NB4 (cell line): ENCODE results near the gene TMEM72.
A peak's percentile ranks its signal among the peaks of the same experiment; 100 is the strongest.

Experiments used
- DNase-seq: peaks from one replicate; pipeline ENCODE4 v3.0.0; 2010; ENCODE audit warnings: low read depth
- H3K4me3 ChIP-seq: one replicate; pipeline ENCODE4 v1.5.1; 2011; ENCODE audit warnings: mild to moderate bottlenecking, low read depth, low read length, moderate library complexity
- CTCF ChIP-seq: IDR thresholded peaks from one replicate; pipeline ENCODE4 v1.5.1; 2012; ENCODE audit warnings: low read depth, low read length
- MAX ChIP-seq: IDR thresholded peaks from 2 replicates; pipeline ENCODE4 v1.6.1; 2011; ENCODE audit warnings: low read depth, low read length
- MYC ChIP-seq: IDR thresholded peaks from 2 replicates; pipeline ENCODE4 v1.6.1; 2011; ENCODE audit warnings: low read depth, low read length
- POLR2A ChIP-seq: IDR thresholded peaks from 2 replicates; pipeline ENCODE4 v1.6.1; 2011; ENCODE audit warnings: mild to moderate bottlenecking; ENCODE audit not compliant: insufficient read length; ENCODE audit errors: extremely low read depth

TMEM72 gene

GRCh38 chr10:44933451-44934321 is 22.5 kb downstream of the TMEM72 start:
- TF ChIP-seq CTCF: no peak
- H3K4me3 ChIP-seq: no peak overlapping the region
- DNase-seq: no peak

GRCh38 chr10:44934416-44935200 is 23.5 kb downstream of the TMEM72 start:
- no peak for DNase-seq
- TF ChIP-seq CTCF (no peak), MYC (no peak), POLR2A (no peak), MAX (no peak)
- H3K4me3 ChIP-seq: no peak overlapping the region

GRCh38 chr10:44935201-44935965 is 24.2 kb downstream of the TMEM72 start:
- DNase-seq: no peak
- H3K4me3 ChIP-seq: no peak overlapping the region
- TF ChIP-seq POLR2A (no peak), MYC (no peak), CTCF (no peak), MAX (no peak)

- no peak overlapping the region for H3K4me3 ChIP-seq
- DNase-seq: peak; percentile 68
- TF ChIP-seq MAX (no peak), MYC (no peak), POLR2A (no peak), CTCF (no peak)
Measured at GRCh38 chr10:44935966-44936295, 24.8 kb downstream of the TMEM72 start.

GRCh38 chr10:44936314-44936975 is 25.3 kb downstream of the TMEM72 start:
- H3K4me3 ChIP-seq: no peak overlapping the region
- no peak for DNase-seq
- TF ChIP-seq CTCF (no peak), MAX (no peak), POLR2A (no peak), MYC (no peak)
